ENCODE results near the gene TYROBP.
"Not testable (repeated sequence)": the region's sequence is repeated elsewhere in the genome, so short reads cannot be mapped to it uniquely, and the experiment has no call there.

Gene TYROBP

DNA sequence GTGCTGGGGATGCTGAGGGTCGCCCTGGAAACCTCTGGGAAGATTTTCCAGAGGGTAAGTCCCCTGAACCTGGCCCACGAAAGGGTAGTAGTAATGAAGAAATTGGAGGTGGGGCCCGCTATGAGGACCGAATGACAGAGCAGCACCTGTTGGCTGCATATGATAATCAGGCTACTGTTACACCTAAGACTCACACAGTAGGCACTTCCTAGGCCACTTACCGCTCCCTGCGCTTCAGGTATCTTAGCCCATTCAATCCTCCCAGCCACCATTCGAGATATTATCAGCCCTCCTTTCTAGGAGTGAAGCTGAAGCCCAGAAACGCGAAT is 23.7 kb upstream of the TYROBP start:
- no peak for DNase-seq (ENCODE audit: low spot score)

- peak; percentile 99 for DNase-seq (ENCODE audit: low spot score)
These were observed 23.2 kb upstream of the TYROBP start for GRCh38 chr19:35931161-35931873.

DNA sequence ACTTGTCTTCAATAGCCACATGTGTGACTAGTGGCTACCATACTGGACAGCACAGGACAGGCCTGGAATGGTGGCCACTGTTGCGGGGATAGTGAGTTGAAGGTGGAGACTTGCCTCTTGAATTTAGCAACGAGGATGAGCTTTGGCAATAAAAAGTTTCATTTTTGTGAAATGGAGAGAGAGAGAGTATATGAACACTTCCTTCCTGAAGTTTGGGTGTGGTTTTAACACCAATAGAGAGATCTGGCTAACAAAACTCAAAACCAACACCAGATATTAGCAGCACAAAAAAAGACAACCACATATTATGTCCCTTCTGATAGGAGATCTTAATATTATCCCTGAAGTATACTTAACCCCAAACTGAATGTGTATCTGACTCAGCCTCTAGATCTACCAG is 21.8 kb upstream of the TYROBP start:
- no peak for DNase-seq (ENCODE audit: low spot score)

GRCh38 chr19:35928507-35928906 is 20.4 kb upstream of the TYROBP start:
- DNase-seq (ENCODE audit: low spot score), result no peak

DNA sequence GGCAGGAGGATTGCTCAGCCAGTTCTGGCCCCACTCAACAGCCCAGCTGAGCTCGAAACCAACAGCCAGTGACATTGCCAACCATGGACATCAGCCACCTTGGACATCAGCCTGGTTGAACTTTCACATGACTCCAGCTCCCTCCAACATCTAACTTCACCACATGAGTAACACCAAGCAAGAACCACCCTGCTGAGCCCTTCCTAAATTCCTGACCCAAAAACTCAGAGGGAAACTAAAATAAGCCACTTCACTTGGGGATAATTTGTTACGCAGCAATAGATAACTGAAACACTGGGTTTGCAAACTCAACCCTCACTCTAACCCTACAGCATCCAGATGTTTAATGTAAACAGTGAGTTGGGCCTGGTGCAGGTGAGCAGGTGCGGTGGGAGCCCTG is 17.4 kb upstream of the TYROBP start:
- no peak for DNase-seq (ENCODE audit: low spot score)

GRCh38 chr19:35921012-35921411 is 12.9 kb upstream of the TYROBP start:
- DNase-seq (ENCODE audit: low spot score), result no peak

DNA sequence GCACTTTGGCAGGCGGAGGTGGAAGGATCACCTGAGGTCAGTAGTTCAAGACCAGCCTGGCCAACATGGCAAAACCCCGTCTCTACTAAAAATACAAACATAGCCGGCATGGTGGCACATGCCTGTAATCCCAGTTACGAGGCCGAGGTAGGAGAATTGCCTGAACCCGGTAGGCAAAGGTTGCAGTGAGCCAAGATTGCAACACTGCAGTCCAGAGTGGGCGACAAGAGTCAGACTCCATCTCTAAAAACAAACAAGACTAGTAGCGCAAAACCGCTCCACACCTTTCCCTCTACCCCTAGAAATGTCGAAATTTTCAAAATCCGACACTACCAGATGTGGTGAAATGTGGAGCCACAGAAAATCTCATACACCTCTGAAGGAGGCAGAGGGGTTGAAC is 11.2 kb upstream of the TYROBP start:
- no peak for DNase-seq (ENCODE audit: low spot score)

GRCh38 chr19:35915443-35915842 is 7.3 kb upstream of the TYROBP start:
- DNase-seq (ENCODE audit: low spot score), result no peak

DNA sequence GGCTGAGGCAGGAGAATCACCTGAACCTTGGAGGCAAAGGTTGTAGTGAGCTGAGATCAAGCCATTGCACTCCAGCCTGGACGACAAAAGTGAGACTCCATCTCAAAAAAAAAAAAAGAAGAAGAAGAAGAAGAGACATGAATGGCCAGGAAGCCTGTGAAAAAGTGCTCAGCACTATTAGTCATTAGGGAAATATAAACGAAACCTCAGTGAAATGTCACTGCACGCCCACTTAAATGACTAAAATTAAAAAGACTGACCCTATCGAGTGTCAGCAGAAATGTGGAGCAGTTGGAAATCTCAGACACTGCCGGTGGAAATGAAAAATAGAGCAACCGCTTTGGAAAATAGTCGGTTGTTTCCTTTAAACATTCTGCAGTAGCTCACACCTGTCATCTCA is 5.5 kb upstream of the TYROBP start:
- DNase-seq (ENCODE audit: low spot score), result no peak

GRCh38 chr19:35911790-35912189 is 3.7 kb upstream of the TYROBP start:
- DNase-seq (ENCODE audit: low spot score), result no peak

- no peak for DNase-seq (ENCODE audit: low spot score)
These were observed 3.1 kb upstream of the TYROBP start for GRCh38 chr19:35911173-35911572.

GRCh38 chr19:35910355-35910754 is 2.3 kb upstream of the TYROBP start:
- DNase-seq (ENCODE audit: low spot score), result not testable (repeated sequence)

GRCh38 chr19:35909684-35910035 is 1.6 kb upstream of the TYROBP start:
- DNase-seq (ENCODE audit: low spot score), result no peak

GRCh38 chr19:35908973-35909683 is 1.0 kb upstream of the TYROBP start:
- DNase-seq (ENCODE audit: low spot score), result peak; percentile 71

DNA sequence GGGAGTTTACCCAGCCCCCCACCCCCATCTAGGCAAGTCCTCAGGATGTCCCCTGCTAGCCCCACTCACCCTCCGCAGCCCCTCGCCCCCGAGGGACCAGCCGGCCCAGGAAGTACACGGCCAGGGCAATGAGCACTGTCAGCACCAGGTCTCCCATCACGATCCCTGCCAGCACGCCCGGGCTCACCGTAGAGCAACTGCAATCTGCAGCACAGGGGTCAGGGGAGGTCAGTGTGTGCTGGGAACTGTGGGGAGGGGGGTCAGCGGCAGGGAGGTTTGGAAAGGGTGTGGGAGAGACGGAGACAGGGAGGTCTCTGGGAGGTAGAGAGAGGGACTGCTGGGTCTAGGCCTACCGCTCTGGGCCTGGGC is 734 bp downstream of the TYROBP start:
- DNase-seq (ENCODE audit: low spot score), result no peak

DNA sequence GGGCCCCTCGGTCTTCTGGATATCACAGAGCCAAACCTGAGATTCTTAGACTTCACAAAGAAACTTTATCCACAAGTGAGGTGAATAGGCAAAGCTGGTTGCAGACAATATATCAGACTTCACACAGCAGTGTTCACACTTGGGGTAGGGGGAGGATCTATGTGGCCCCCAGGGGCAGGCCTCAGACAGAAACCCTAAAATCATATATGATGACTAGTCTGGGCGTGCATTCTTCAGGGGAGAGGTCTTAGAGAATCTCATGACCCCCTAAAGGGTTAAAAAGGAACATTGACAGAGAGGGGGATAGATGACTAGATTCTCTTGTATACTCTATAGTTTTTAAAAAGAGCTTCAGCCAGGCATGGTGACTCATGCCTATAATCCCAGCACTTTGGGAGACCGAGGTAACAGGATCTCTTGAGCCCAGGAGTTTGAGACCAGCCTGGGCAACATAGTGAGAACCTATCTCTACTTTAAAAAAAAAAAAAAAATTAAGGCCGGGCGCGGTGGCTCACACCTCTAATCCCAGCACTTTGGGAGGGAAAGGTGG is 2.8 kb downstream of the TYROBP start:
- DNase-seq (ENCODE audit: low spot score), result no peak

DNA sequence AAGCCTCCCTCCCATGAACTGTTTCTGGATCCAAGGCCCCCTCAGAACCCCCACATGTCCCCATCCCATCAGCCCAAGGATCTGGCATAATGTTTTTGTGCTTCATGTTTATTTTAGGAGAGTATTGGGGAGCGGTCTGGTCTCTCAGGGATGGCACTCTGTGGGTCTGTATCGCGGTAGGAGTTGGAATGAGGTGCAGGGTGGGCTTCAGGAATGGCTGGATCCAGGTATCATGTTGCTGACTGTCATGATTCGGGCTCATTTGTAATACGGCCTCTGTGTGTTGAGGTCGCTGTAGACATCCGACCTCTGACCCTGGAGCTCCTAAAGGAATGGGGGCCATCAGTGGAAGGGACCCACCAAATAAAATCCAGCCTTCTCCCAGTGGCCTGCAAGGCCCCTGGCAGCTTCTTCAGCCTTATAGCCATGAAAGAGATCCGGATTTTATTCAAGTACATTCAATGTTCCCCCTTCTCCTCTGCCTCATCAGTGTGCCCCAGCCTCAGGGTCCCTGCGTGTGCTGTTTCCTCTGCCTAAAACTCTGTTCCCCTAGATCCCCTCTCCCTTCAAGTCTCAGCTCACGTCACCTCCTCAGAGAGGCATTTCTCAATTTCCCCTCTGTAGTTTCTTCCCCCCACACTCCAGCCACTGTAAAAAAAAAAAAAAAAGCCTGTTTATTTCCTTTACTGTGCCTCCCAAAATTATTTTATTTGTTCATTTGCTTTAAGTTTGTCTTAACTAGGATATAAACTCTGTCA is 3.6 kb downstream of the TYROBP start:
- DNase-seq (ENCODE audit: low spot score), result peak; percentile 33

DNA sequence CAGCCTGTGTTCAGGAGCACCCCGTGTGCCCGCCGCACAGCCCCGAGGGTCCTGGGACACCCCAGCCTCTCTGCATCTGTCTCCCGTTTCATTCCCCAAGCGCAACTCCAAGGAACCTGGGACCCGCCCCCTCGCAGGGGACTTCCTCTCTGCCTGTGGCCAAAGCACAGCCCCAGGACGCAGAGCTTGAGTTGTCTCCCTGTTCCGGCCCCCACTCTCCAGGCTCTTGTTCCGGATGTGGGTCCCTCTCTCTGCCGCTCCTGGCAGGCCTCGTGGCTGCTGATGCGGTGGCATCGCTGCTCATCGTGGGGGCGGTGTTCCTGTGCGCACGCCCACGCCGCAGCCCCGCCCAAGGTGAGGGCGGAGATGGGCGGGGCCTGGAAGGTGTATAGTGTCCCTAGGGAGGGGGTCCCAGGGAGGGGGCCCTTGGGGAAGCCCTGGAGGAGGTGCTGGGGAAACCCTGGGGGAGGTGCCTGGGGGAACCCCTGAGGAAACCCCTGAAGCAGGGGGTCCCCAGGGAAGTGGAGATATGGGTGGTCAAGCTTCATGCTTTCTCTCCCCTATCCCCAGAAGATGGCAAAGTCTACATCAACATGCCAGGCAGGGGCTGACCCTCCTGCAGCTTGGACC is 4.4 kb downstream of the TYROBP start:
- DNase-seq (ENCODE audit: low spot score), result peak; percentile 66

DNA sequence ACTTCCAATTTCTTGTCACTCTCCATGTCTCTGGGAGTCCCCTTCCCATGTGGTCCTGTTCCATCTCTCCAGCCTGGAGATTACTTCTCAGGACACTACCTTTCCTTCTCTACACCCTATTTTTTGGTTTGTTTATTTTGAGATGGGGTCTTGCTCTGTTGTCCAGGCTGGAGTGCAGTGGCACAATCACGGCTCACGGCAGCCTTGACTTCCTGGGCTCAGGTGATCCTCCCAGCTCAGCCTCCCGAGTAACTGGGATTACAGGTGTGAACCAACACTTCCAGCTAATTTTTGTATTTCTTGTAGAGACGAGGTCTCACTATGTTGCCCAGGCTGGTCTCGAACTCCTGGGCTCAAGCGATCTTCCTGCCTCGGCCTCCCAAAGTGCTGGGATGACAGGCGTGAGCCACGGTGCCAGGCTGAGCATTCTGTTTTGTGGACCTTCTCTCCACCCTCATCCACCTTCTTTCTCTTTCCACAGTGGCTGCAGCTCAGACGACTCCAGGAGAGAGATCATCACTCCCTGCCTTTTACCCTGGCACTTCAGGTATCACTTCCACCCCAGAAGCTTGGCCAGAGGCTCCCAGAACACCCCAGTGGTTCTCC is 5.1 kb downstream of the TYROBP start:
- no peak for DNase-seq (ENCODE audit: low spot score)

GRCh38 chr19:35901854-35902661 is 6.0 kb downstream of the TYROBP start, which contains the start of gene HCST:
TSS of gene HCST (plus strand) at chr19:35902529. CDS start at chr19:35902594, 65 bp downstream.
- no peak for DNase-seq (ENCODE audit: low spot score)

DNA sequence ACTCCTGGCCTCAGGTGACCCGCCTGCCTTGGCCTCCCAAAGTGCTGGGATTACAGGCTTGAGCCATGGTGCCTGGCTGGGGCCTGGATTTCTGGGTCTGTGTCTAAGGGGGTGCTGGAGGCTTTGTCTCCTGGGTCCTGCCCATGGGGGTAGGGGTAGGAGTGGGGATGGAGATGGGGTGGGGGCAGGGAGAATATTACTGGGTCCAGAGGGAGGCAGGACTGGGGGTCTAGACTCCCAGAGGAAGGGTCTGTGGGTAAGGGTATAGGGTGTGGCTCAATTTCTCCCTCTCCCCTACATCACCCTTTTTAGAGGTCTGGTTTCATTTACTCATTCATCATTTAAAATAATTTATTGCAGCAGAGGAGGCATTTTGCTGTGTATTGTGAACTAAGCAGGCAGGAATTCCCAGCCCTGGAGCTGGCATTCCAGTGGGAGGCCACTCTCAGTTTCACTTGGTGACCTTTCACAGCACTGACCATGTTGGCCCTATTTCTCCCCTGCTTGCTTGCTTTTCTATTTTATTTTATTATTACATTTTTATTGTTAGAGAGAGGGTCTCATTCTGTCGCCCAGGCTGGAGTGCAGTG is 6.9 kb downstream of the TYROBP start:
- DNase-seq (ENCODE audit: low spot score), result no peak
